DMS53 treated with DMSO at 0.1 percent for 48 hours (cell line): ENCODE results near the gene CMTM8.

Source experiments
- DNase-seq: peaks from one replicate; lab custom pipeline; 2025; ENCODE audit not compliant: unreplicated experiment; lab: John Stamatoyannopoulos, UW

Gene CMTM8

GRCh38 chr3:32276279-32276841 lies 37.9 kb downstream of the CMTM8 start:
- DNase-seq = no peak

GRCh38 chr3:32278714-32279113 lies 40.2 kb downstream of the CMTM8 start:
- DNase-seq = no peak

GRCh38 chr3:32280262-32280910 lies 41.9 kb downstream of the CMTM8 start:
- DNase-seq = no peak

- DNase-seq = no peak
These were observed 43.2 kb downstream of the CMTM8 start for GRCh38 chr3:32281570-32282106.

GRCh38 chr3:32282578-32283154 lies 44.2 kb downstream of the CMTM8 start:
- no peak for DNase-seq

- no peak for DNase-seq
These were observed 44.8 kb downstream of the CMTM8 start for GRCh38 chr3:32283304-32283703.

- DNase-seq = no peak
These were observed 46.1 kb downstream of the CMTM8 start for GRCh38 chr3:32284443-32285212.

- no peak for DNase-seq
These were observed 47.4 kb downstream of the CMTM8 start for GRCh38 chr3:32285891-32286290.

GRCh38 chr3:32288819-32289218 lies 50.3 kb downstream of the CMTM8 start:
- DNase-seq = no peak

- DNase-seq = no peak
These were observed 52.1 kb downstream of the CMTM8 start for GRCh38 chr3:32290619-32291018.

GRCh38 chr3:32292085-32292796 lies 53.8 kb downstream of the CMTM8 start:
- no peak for DNase-seq

GRCh38 chr3:32293903-32294302 lies 55.4 kb downstream of the CMTM8 start:
- no peak for DNase-seq

- no peak for DNase-seq
These were observed 58.0 kb downstream of the CMTM8 start for GRCh38 chr3:32296251-32297204.

GRCh38 chr3:32297366-32297765 lies 58.9 kb downstream of the CMTM8 start:
- DNase-seq = no peak

GRCh38 chr3:32301426-32301825 lies 62.9 kb downstream of the CMTM8 start:
- no peak for DNase-seq

GRCh38 chr3:32302601-32303398 lies 64.3 kb downstream of the CMTM8 start:
- DNase-seq = no peak

- DNase-seq = no peak
These were observed 64.9 kb downstream of the CMTM8 start for GRCh38 chr3:32303399-32303747.

GRCh38 chr3:32303977-32304881 lies 65.7 kb downstream of the CMTM8 start:
- DNase-seq = no peak
